Skeletal muscle satellite cell (primary cell): Measurements from ENCODE around the gene RPS25.
"Not testable (repeated sequence)": the region's sequence is repeated elsewhere in the genome, so short reads cannot be mapped to it uniquely, and the experiment has no call there.

Experiments
- H3K27me3 ChIP-seq: 2 replicates; pipeline ENCODE4 v1.7.0; 2013; ENCODE audit warnings: low read length; ENCODE audit not compliant: control insufficient read depth, insufficient read depth
- H3K36me3 ChIP-seq: 2 replicates; pipeline ENCODE4 v1.7.0; 2013; ENCODE audit warnings: mild to moderate bottlenecking, control low read depth, low read length; ENCODE audit not compliant: insufficient read depth
- H3K4me1 ChIP-seq: 2 replicates; pipeline ENCODE4 v1.7.0; 2013; ENCODE audit warnings: low read length; ENCODE audit not compliant: control insufficient read depth, insufficient read depth
- H3K4me2 ChIP-seq: 2 replicates; pipeline ENCODE4 v1.7.0; 2013; ENCODE audit warnings: mild to moderate bottlenecking, low read length
- H3K4me3 ChIP-seq: 2 replicates; pipeline ENCODE4 v1.7.0; 2013; ENCODE audit warnings: low read length
- H3K9ac ChIP-seq: 2 replicates; pipeline ENCODE4 v1.7.0; 2013; ENCODE audit warnings: mild to moderate bottlenecking, low read depth, low read length, moderate library complexity
- H3K9me3 ChIP-seq: replicated peaks from 2 replicates; pipeline ENCODE4 v1.7.0; 2013; ENCODE audit warnings: mild to moderate bottlenecking, control low read depth, low read length

Gene RPS25

DNA sequence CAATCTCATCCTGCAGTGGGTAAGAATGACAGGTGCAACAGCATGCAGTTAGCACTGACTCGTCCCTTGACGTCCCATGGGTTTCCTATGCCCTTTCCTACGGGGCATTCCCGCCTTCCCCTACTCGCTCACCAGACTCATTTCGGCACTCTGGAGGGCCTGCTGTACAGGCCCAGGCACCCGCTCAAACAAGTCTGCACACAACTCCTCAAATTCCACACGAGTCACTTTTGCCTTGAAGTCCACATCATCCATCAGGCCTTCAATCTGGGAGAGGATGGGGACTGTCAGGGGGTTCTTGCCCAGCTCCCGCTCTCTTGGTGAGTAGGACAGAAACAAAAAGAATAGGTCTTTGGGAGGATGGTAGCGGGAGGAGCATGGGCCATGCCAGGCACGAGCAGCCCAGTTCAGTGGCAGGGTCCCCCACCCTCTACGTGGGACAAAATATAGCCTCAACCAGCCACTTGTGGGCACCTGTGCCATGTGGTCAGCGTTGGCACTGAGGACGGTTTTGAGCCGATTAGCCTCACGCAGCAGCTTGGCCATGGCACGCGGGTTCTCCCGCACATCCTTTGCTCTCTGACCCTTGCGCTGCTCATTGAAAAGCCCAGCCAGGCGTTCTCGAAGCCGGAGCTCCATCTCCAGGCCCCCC lies 34.1 kb upstream of the RPS25 start:
- H3K27me3 ChIP-seq, result no peaks in the 10 kb centered on the region
- no peak overlapping the region for H3K4me3 ChIP-seq
- no peak overlapping the region for H3K4me2 ChIP-seq
- peaks cover 79% of the 10 kb centered on the region for H3K36me3 ChIP-seq
- H3K4me1 ChIP-seq, result peaks cover 12% of the 10 kb centered on the region
- no peak overlapping the region for H3K9ac ChIP-seq
- H3K9me3 ChIP-seq, result no peaks in the 10 kb centered on the region

DNA sequence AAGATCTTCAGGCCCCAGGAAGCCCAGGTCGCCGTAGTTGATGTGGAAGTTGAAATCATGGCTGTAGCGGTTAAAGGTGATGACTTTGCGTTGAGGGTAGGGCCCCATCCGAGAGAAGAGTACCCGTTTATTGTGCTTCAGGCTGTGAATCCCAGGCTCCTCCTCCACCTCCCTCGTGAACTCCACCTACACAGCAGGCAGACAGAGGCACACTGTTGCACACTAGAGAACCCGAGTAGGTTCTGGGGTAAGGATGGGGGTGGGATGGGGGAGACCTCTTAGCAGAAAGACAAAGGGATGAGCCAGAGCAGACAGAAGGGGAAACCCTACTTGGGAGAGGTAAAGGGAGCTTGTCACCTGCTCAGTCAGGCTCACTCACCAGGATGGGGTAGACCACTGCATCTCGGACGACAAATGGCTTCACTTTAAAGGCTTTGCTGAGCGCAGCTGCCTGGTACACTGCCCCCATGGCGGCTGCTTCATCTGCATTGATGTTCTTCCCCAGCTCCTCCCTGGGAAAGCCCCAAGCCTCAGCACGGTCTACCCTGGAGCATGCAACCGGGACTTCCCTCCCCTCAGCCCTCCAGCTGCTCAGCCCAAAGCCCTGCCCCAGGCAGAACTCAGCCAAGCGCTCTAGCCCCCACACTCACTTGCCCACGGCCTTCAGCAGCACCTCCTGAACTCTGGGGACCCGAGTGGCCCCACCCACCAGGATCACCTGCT lies 33.5 kb upstream of the RPS25 start:
- Histone ChIP-seq H3K36me3 (peaks cover 86% of the 10 kb centered on the region), H3K4me1 (peaks cover 12% of the 10 kb centered on the region), H3K9ac (no peak overlapping the region), H3K27me3 (no peaks in the 10 kb centered on the region), H3K4me2 (no peak overlapping the region), H3K9me3 (no peaks in the 10 kb centered on the region), H3K4me3 (no peak overlapping the region)

DNA sequence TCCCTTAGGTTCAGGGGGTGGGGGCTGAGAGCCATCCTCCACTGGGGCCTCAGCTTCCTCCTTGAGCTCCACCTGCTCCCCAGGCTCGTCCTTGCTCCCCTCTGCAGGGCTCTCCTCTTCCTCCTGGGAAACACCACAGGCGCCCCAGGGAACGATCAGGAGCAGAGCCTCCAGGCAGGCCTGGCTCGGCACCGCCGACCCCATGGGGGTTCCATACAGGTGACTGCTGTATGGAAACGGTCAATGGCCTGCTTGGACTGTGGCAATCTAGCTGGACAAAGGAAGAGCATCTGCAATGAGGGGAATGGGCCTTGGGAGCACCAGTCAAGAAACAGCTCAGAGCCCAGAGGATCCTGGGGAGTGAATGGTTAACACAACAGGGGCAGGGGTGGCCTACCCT lies 30.9 kb upstream of the RPS25 start:
- H3K9me3 ChIP-seq, result no peaks in the 10 kb centered on the region
- H3K4me3 ChIP-seq, result no peak overlapping the region
- H3K27me3 ChIP-seq, result no peaks in the 10 kb centered on the region
- peaks cover 93% of the 10 kb centered on the region for H3K36me3 ChIP-seq
- no peak overlapping the region for H3K9ac ChIP-seq
- H3K4me2 ChIP-seq, result no peak overlapping the region
- no peaks in the 10 kb centered on the region for H3K4me1 ChIP-seq

DNA sequence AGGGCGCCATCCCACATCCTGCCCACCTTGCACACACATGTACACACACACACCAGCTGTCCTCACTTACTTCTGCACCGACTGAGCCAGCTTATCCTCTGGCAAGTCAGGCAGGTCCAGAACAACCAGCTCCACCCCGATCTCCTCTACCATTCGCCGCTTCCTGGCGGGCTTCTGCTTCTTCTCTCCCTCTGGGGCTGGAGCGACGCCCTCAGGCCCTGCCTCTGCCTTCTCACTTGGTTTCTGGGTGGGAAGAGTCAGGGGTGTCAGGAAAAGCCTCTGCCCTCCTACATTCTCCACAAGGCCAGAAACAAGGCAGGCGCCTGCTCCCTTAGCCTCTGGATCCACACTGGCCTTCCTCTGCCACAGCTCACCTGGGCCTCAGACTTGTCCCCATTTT lies 30.5 kb upstream of the RPS25 start:
- Histone ChIP-seq H3K36me3 (peaks cover 89% of the 10 kb centered on the region), H3K4me2 (no peak overlapping the region)

DNA sequence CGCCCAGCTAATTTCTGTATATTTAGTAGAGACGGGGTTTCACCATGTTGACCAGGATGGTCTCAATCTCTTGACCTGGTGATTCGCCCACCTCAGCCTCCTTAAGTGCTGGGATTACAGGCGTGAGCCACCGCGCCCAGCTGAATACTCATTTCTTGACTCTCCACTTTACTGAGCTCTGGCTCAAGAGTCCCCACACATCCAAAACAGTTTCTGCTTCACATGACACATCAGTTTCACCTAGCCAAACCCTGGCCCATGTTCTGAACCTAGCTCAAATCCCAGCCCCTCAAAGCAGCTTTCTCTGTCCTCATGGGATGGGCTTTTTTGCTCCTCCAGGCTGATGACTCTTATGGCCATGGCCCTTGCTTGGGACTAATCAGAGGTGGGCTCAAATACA lies 29.1 kb upstream of the RPS25 start:
- no peaks in the 10 kb centered on the region for H3K9me3 ChIP-seq
- H3K36me3 ChIP-seq, result peaks cover 75% of the 10 kb centered on the region
- no peaks in the 10 kb centered on the region for H3K4me1 ChIP-seq
- H3K4me2 ChIP-seq, result no peak overlapping the region
- H3K4me3 ChIP-seq, result no peak overlapping the region
- no peak overlapping the region for H3K9ac ChIP-seq
- no peaks in the 10 kb centered on the region for H3K27me3 ChIP-seq

More for the DNA sequence above, 30.5 kb upstream of the RPS25 start:
- no peak overlapping the region for H3K9ac ChIP-seq
- no peaks in the 10 kb centered on the region for H3K27me3 ChIP-seq
- H3K4me1 ChIP-seq, result no peaks in the 10 kb centered on the region
- no peaks in the 10 kb centered on the region for H3K9me3 ChIP-seq
- no peak overlapping the region for H3K4me3 ChIP-seq

DNA sequence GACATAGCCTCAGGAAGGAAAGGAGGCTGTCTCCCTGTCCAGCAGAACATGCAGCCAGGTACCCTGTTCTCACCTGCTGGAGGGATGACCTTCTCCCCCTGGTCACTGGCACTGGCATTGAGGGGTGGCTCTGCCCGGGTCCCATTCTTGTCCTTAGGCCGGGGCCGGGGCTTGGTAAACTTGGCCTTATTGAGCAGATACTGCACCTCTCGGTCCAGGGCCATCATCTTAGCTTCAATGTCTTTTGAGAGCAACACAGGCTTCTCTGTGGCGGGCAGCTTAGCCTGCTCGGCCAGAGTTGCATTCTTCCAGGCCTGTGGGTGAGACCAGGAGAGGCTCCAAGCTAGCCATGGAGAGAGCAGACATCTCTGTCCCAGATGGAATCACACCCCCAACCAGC lies 28.3 kb upstream of the RPS25 start:
- Histone ChIP-seq H3K4me3 (no peak overlapping the region), H3K9ac (no peak overlapping the region), H3K27me3 (no peaks in the 10 kb centered on the region), H3K9me3 (no peaks in the 10 kb centered on the region), H3K4me1 (no peaks in the 10 kb centered on the region), H3K36me3 (peaks cover 67% of the 10 kb centered on the region), H3K4me2 (no peak overlapping the region)

DNA sequence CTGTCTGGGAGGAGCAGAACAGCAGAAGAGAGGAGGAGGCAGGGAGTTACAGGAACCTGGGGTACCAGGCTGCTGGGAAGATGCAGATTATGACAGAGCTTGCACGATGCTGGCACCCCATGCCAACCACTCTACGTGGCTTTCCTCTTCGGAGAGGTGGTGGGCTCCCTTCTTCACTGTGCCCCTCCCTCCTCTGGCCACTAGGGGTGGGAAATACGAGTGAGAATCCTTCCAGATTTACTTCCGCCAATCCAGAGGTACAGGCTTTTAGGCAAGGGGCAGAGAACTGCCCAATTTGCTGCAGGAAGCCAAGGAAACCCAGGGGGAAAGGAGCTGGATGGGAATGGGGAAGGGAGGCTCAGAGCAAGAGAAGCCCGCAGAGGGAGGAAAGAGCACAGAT lies 26.6 kb upstream of the RPS25 start:
- no peaks in the 10 kb centered on the region for H3K4me1 ChIP-seq
- H3K4me2 ChIP-seq, result no peak overlapping the region
- no peaks in the 10 kb centered on the region for H3K27me3 ChIP-seq
- peaks cover 53% of the 10 kb centered on the region for H3K36me3 ChIP-seq
- H3K9ac ChIP-seq, result no peak overlapping the region
- H3K4me3 ChIP-seq, result no peak overlapping the region
- H3K9me3 ChIP-seq, result no peaks in the 10 kb centered on the region

DNA sequence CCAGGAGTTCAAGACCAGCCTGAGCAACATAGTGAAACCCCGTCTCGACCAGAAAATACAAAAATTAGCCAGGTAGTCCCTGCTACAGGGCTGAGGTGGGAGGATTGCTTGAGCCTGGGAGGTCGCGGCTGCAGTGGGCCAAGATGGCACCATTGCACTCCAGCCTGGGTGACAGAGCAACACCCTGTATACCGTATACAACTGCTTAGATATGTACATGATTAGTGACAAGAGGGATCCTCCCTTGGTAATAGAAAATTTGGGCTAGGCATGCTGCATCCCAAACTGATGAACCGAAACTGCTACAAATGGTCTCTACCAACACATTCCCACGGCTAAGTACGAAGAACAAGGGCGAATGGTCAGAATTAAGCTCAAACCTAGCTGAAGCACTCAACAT lies 24.8 kb upstream of the RPS25 start:
- H3K9me3 ChIP-seq, result no peaks in the 10 kb centered on the region
- H3K36me3 ChIP-seq, result peaks cover 35% of the 10 kb centered on the region
- H3K4me2 ChIP-seq, result no peak overlapping the region
- no peak overlapping the region for H3K4me3 ChIP-seq
- no peak overlapping the region for H3K9ac ChIP-seq
- H3K27me3 ChIP-seq, result no peaks in the 10 kb centered on the region
- H3K4me1 ChIP-seq, result no peaks in the 10 kb centered on the region

DNA sequence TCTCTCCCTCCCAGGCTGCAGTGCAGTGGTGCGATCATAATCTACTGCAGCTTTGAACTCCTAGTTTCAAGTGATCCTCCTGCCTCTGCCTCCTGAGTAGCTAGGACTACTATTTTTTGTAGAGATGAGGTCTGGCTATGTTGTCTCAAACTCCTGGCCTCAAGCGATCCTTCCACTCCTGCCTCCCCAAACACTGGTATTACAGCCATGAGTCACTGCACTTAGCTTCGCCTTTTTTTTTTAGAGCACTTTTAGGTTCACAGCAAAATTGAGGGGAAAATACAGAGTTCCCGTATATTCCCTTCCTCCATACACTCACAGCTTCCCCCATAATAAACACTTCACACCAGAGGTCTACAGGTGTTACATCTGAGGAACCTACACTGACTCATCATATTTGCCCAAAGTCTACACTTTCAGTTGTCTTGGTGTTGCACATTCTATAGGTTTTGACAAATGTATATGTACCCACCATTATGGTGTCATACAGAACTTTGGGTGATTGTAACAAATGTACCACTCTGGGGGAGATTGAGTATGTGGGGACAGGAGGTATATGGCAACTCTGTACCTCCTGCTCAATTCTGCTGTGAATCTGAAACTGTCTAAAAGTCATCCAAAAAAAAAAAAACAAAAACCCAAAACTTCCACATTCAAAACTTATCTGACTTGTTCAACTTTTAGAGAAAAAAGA lies 23.8 kb upstream of the RPS25 start:
- no peak overlapping the region for H3K9ac ChIP-seq
- no peaks in the 10 kb centered on the region for H3K4me1 ChIP-seq
- peaks cover 25% of the 10 kb centered on the region for H3K36me3 ChIP-seq
- H3K27me3 ChIP-seq, result no peaks in the 10 kb centered on the region
- no peak overlapping the region for H3K4me2 ChIP-seq
- H3K9me3 ChIP-seq, result no peaks in the 10 kb centered on the region
- no peak overlapping the region for H3K4me3 ChIP-seq

DNA sequence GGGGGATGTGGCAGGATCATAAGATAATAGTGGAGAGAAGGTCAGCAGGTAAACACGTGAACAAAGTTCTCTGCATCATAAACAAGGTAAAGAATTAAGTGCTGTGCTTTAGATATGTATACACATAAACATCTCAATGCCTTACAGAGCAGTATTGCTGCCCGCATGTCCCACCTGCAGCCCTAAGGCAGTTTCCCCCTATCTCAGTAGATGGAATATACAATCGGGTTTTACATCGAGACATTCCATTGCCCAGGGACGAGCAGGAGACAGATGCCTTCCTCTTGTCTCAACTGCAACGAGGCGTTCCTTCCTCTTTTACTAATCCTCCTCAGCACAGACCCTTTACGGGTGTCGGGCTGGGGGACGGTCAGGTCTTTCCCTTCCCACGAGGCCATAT lies 21.3 kb upstream of the RPS25 start:
- H3K36me3 ChIP-seq, H3K4me2 ChIP-seq, H3K9ac ChIP-seq, H3K4me3 ChIP-seq, H3K9me3 ChIP-seq, H3K27me3 ChIP-seq, H3K4me1 ChIP-seq: not testable (repeated sequence)

DNA sequence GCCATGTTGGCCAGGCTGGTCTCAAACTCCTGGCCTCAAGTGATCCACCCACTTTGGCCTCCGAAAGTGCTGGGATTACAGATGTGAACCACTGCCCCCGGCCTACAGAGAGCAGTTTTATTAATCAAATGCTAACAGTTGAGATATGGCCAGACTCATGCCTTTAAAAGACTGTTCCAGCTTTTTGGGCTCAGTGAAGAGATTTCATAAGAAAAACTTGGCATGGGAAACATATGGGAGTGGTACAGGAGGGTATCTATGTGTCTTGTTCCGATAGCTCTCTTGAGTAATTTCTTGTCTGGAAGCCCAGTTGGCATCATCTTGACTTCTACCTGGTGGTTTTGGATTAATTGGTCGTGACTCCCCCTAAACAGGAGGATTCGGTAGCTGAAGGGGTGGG lies 20.7 kb upstream of the RPS25 start:
- no peak overlapping the region for H3K4me2 ChIP-seq
- H3K36me3 ChIP-seq, result no peaks in the 10 kb centered on the region
- H3K9ac ChIP-seq, result no peak overlapping the region
- H3K27me3 ChIP-seq, result no peaks in the 10 kb centered on the region
- H3K4me1 ChIP-seq, result no peaks in the 10 kb centered on the region
- H3K9me3 ChIP-seq, result no peaks in the 10 kb centered on the region
- no peak overlapping the region for H3K4me3 ChIP-seq
